ENCODE results near the gene KIAA1143. TPM values are rescaled to one million over a fixed set of nuclear protein-coding genes. Genes with fewer than 3 reads are reported as not detected.

Gene KIAA1143
- total and polyA plus RNA-seq, 9 of the 15 experiments (the other 6 are each of a cell fraction or from before 2014, with no cell fraction given), result 25.6 to 72.0 (median 42.2) TPM

- TF ChIP-seq ILK (tag; IDR thresholded peaks at IDR 0.05; ENCODE audit: borderline replicate concordance, low read depth), result no peak
- 0 out of 2 replicates have a peak, but pooled peaks have one; percentile 64 for TF ChIP-seq ZHX1 (conservative IDR thresholded peaks at IDR 0.05; ENCODE audit: low read length)
- peak; percentile 71 for TF ChIP-seq FIP1L1 (IDR thresholded peaks at IDR 0.05; ENCODE audit: low read depth, low read length, poor library complexity, severe bottlenecking)
- peak; percentile 97 for TF ChIP-seq SRSF1 (IDR thresholded peaks at IDR 0.05; ENCODE audit: low read depth, low read length)
- no peak for TF ChIP-seq RBM14 (IDR thresholded peaks at IDR 0.05; ENCODE audit: borderline replicate concordance, insufficient read depth, low read depth, low read length)
- no peak for TF ChIP-seq ZC3H8 (IDR thresholded peaks at IDR 0.05)
- 0 out of 2 replicates have a peak, but pooled peaks have one; percentile 42 for TF ChIP-seq NR4A1 (CRISPR knock-in tag; IDR thresholded peaks at IDR 0.05)
- no peak for TF ChIP-seq NR4A1 (tag; IDR thresholded peaks at IDR 0.05)
- no peak for TF ChIP-seq ZBTB7A (IDR thresholded peaks at IDR 0.05; ENCODE audit: borderline replicate concordance, control insufficient read depth, low read depth, low read length)
- TF ChIP-seq HINFP (tag; conservative IDR thresholded peaks at IDR 0.05; ENCODE audit: low read depth), result no peak
- peak; percentile 28; the same call in 1 of the 2 replicates for TF ChIP-seq VEZF1 (CRISPR knock-in tag; IDR thresholded peaks at IDR 0.05)
- no peak for TF ChIP-seq ZNF395 (CRISPR knock-in tag; IDR thresholded peaks at IDR 0.05)
- TF ChIP-seq BHLHE40 (IDR thresholded peaks at IDR 0.05; ENCODE audit: low read length), result peak; percentile 46; the same call in 1 of the 2 replicates
- TF ChIP-seq RBM34 (IDR thresholded peaks at IDR 0.05; ENCODE audit: borderline replicate concordance, insufficient read depth, low read length), result no peak
- no peak for TF ChIP-seq KDM1A (IDR thresholded peaks at IDR 0.05)
- no peak for TF ChIP-seq ZC3H11A (IDR thresholded peaks at IDR 0.05; ENCODE audit: low read depth, low read length)
- TF ChIP-seq RAD21 (CRISPR knock-in tag; conservative IDR thresholded peaks at IDR 0.05 in 1 of 2, IDR thresholded peaks at IDR 0.05 in 1 of 2), result 0 out of 4 replicates have a peak, but pooled peaks of 1 of the 2 experiments have one; percentile 13
- peak; percentile 12 for TF ChIP-seq NEUROD1 (IDR thresholded peaks at IDR 0.05; ENCODE audit: borderline replicate concordance, low read depth, low read length, partially characterized antibody)
- TF ChIP-seq CBX1 (IDR thresholded peaks at IDR 0.05; ENCODE audit: low read depth), result peak; percentile 98
- TF ChIP-seq CREB1 (IDR thresholded peaks at IDR 0.05), result peak; percentile 95
- peak; percentile 89 for TF ChIP-seq CREB1 (CRISPR knock-in tag; IDR thresholded peaks at IDR 0.05)
These were observed 32.0 kb downstream of the KIAA1143 start, which contains the start of gene ZNF501 (continued) for GRCh38 chr3:44729384-44729910.

All from K562 (cell line).